Measurements from ENCODE around the gene CEP70.

- TF ChIP-seq CTCF (IDR thresholded peaks at IDR 0.05), result no peak
- TF ChIP-seq POLR2A (IDR thresholded peaks at IDR 0.05), result no peak
Observed at GRCh38 chr3:138455801-138456716, 138.0 kb downstream of the CEP70 start.
